H1 (cell line): ENCODE data around the gene CACNA1C.

Source experiments
- ATF2 ChIP-seq: IDR thresholded peaks from 2 replicates; pipeline ENCODE4 v1.6.1; 2012; ENCODE audit warnings: low read length, inconsistent platforms
- CTCF ChIP-seq, 3 experiments: IDR thresholded peaks; 1 replicate in 2 of 3; 2 replicates in 1 of 3; pipeline versions ENCODE4 v1.5.1 to v1.6.1; 2011; ENCODE audit warnings: low read length in 3 of 3, mild to moderate bottlenecking in 3 of 3, inconsistent platforms in 2 of 3, low read depth in 1 of 3, moderate library complexity in 1 of 3; ENCODE audit not compliant: insufficient read depth in 1 of 3; ENCODE audit errors: control extremely low read depth in 1 of 3
- EP300 ChIP-seq, 2 experiments: IDR thresholded peaks; 1 replicate in 1 of 2; 2 replicates in 1 of 2; pipeline ENCODE4 v1.6.1; 2011 to 2012; ENCODE audit warnings: low read depth in 2 of 2, low read length in 2 of 2, mild to moderate bottlenecking in 2 of 2, borderline replicate concordance in 1 of 2, inconsistent platforms in 1 of 2, moderate library complexity in 1 of 2
- EZH2 ChIP-seq: fragments of 200-600 bp; sonication (generic); IDR thresholded peaks from 2 replicates; pipeline ENCODE4 v1.7.1; 2012; ENCODE audit warnings: low read depth, mild to moderate bottlenecking, moderate library complexity, low read length, inconsistent platforms; ENCODE audit not compliant: severe bottlenecking
- POLR2A ChIP-seq, 2 experiments: IDR thresholded peaks; 1 replicate in 1 of 2; 2 replicates in 1 of 2; pipeline ENCODE4 v1.6.1; 2011; ENCODE audit warnings: low read depth in 2 of 2, low read length in 2 of 2, mild to moderate bottlenecking in 2 of 2; ENCODE audit errors: control extremely low read depth in 1 of 2
- POU5F1 ChIP-seq: IDR thresholded peaks from 2 replicates; pipeline ENCODE4 v1.6.1; 2011; ENCODE audit warnings: low read depth, mild to moderate bottlenecking, low read length, moderate library complexity
- SUZ12 ChIP-seq: fragments of 200-600 bp; sonication (generic); IDR thresholded peaks from 2 replicates; pipeline ENCODE4 v1.6.1; 2012; ENCODE audit warnings: mild to moderate bottlenecking, inconsistent platforms, low read length, moderate library complexity, mixed read lengths

GRCh38 chr12:2009623-2010022 lies 43.2 kb upstream of the CACNA1C start:
- TF ChIP-seq EP300 (IDR thresholded peaks at IDR 0.05; ENCODE audit: borderline replicate concordance in 1 of 2, low read depth in 2 of 2, low read length in 2 of 2) = no peak
- peak in 1 of 3 experiments; percentile 60; a peak in 2 of 4 replicates for TF ChIP-seq CTCF (IDR thresholded peaks at IDR 0.05; ENCODE audit: control extremely low read depth in 1 of 3, insufficient read depth in 1 of 3, low read depth in 1 of 3, low read length in 3 of 3)
- no peak for TF ChIP-seq POLR2A (IDR thresholded peaks at IDR 0.05; ENCODE audit: control extremely low read depth in 1 of 2, low read depth in 2 of 2, low read length in 2 of 2)
- no peak for TF ChIP-seq SUZ12
- no peak for TF ChIP-seq EZH2
- TF ChIP-seq ATF2 = no peak
- no peak for TF ChIP-seq POU5F1
